Vagina (tissue), 2 donors: ENCODE data around the gene DAB2IP. TPM values are rescaled to one million over a fixed set of nuclear protein-coding genes. Genes with fewer than 3 reads are reported as not detected.

Experiments used
- DNase-seq, 2 donors: peaks; one replicate each; pipeline ENCODE4 v3.0.0-alpha.2; 2017; ENCODE audit errors: extremely low spot score in 2 of 2
- H3K27ac ChIP-seq: fragments of 200-600 bp; sonication (generic); one replicate; pipeline ENCODE4 v1.5.1; 2019
- H3K27me3 ChIP-seq: fragments of 200-600 bp; sonication (generic); one replicate; pipeline ENCODE4 v1.5.1; 2019
- H3K36me3 ChIP-seq, 2 donors: fragments of 200-600 bp; sonication (generic); one replicate each; pipeline ENCODE4 v1.5.1; 2017 to 2019
- H3K4me1 ChIP-seq: fragments of 200-600 bp; sonication (generic); one replicate; pipeline ENCODE4 v1.5.1; 2019
- H3K4me3 ChIP-seq, 2 donors: fragments of 200-600 bp; sonication (generic); 1 replicate in 1 of 2; 2 replicates in 1 of 2; pipeline ENCODE4 v1.5.1; 2016 to 2019
- H3K9me3 ChIP-seq: fragments of 200-600 bp; sonication (generic); one replicate; pipeline ENCODE4 v1.5.1; 2019
- CTCF ChIP-seq, 3 experiments: fragments of 450-650 bp in 2 of 3; fragments of 200-600 bp in 1 of 3; sonication (generic) in 1 of 3; IDR thresholded peaks; one replicate each; pipeline ENCODE4 v1.5.1; 2017 to 2019; ENCODE audit warnings: antibody characterized with exemption in 3 of 3, mild to moderate bottlenecking in 2 of 3, moderate library complexity in 2 of 3
- POLR2A ChIP-seq, 2 donors: fragments of 450-650 bp; IDR thresholded peaks; one replicate each; pipeline ENCODE4 v1.6.1; 2017; ENCODE audit warnings: antibody characterized with exemption in 2 of 2, mild to moderate bottlenecking in 2 of 2, moderate library complexity in 2 of 2
- POLR2AphosphoS5 ChIP-seq, 2 donors: sonication (generic); formaldehyde crosslinking; IDR thresholded peaks; one replicate each; pipeline ENCODE4 v1.9.0; 2017; ENCODE audit warnings: antibody characterized with exemption in 2 of 2, mild to moderate bottlenecking in 2 of 2, low read depth in 1 of 2; ENCODE audit not compliant: insufficient read depth in 1 of 2
- intact Hi-C: fragments of 100-400 bp; cut with DNase I; formaldehyde crosslinking; loops from one replicate; pipeline ENCODE4 v1.15.1; 2023
- total RNA-seq: library from RNA; depleted of rRNA; stranded (reverse); fragments of >200 nt; gene quantifications from one replicate; pipeline ENCODE4 v1.2.3, GENCODE V29; 2016

The DAB2IP gene
- total RNA-seq, 1 donor from 2014 or later: 38.8 TPM

- no peaks in the 10 kb centered on the region for H3K27me3 ChIP-seq
- H3K9me3 ChIP-seq: no peaks in the 10 kb centered on the region
- no peak overlapping the region for H3K4me3 ChIP-seq
- DNase-seq: no peak
- no peak overlapping the region for H3K27ac ChIP-seq
- H3K36me3 ChIP-seq: no peaks in the 10 kb centered on the region
- peaks cover 10% of the 10 kb centered on the region for H3K4me1 ChIP-seq
- intact Hi-C loops: loop anchor here (2.0 to 5.0 kb wide), 2 partner anchors 34 to 141 kb away; partner anchors contain the start of gene DAB2IP
- TF ChIP-seq POLR2AphosphoS5 (IDR thresholded peaks at IDR 0.05; ENCODE audit: insufficient read depth in 1 of 2, low read depth in 1 of 2) (no peak), CTCF (IDR thresholded peaks at IDR 0.05) (no peak), POLR2A (IDR thresholded peaks at IDR 0.05) (no peak)
Observed at GRCh38 chr9:121685795-121686377, 34.5 kb downstream of the DAB2IP start.

GRCh38 chr9:121686930-121687541 is 35.6 kb downstream of the DAB2IP start:
- intact Hi-C loops: loop anchor here (5.0 kb wide), 1 partner anchor 35 kb away; the partner anchor contains the start of gene DAB2IP
- no peaks in the 10 kb centered on the region for H3K27me3 ChIP-seq
- H3K27ac ChIP-seq: no peak overlapping the region
- H3K36me3 ChIP-seq: no peaks in the 10 kb centered on the region
- TF ChIP-seq CTCF (IDR thresholded peaks at IDR 0.05) (peak; percentile 76 to 81 (median 76)), POLR2A (IDR thresholded peaks at IDR 0.05) (no peak), POLR2AphosphoS5 (IDR thresholded peaks at IDR 0.05; ENCODE audit: insufficient read depth in 1 of 2, low read depth in 1 of 2) (no peak)
- H3K4me1 ChIP-seq: peaks cover 13% of the 10 kb centered on the region
- no peak for DNase-seq
- H3K9me3 ChIP-seq: no peaks in the 10 kb centered on the region
- no peak overlapping the region for H3K4me3 ChIP-seq

- no peaks in the 10 kb centered on the region for H3K27me3 ChIP-seq
- DNase-seq: no peak
- H3K4me1 ChIP-seq: peaks cover 25% of the 10 kb centered on the region
- intact Hi-C loops: loop anchor here (5.0 kb wide), 1 partner anchor 36 kb away; the partner anchor contains the start of gene DAB2IP
- H3K9me3 ChIP-seq: no peaks in the 10 kb centered on the region
- H3K27ac ChIP-seq: no peak overlapping the region
- no peak overlapping the region for H3K4me3 ChIP-seq
- TF ChIP-seq CTCF (IDR thresholded peaks at IDR 0.05) (no peak), POLR2AphosphoS5 (IDR thresholded peaks at IDR 0.05; ENCODE audit: insufficient read depth in 1 of 2, low read depth in 1 of 2) (no peak), POLR2A (IDR thresholded peaks at IDR 0.05) (no peak)
- H3K36me3 ChIP-seq: no peaks in the 10 kb centered on the region
Observed at GRCh38 chr9:121688146-121688680, 36.8 kb downstream of the DAB2IP start.

- no peak overlapping the region for H3K4me3 ChIP-seq
- intact Hi-C loops: loop anchor here (5.0 kb wide), 1 partner anchor 36 kb away; the partner anchor contains the start of gene DAB2IP
- TF ChIP-seq CTCF (IDR thresholded peaks at IDR 0.05) (no peak), POLR2AphosphoS5 (IDR thresholded peaks at IDR 0.05; ENCODE audit: insufficient read depth in 1 of 2, low read depth in 1 of 2) (no peak), POLR2A (IDR thresholded peaks at IDR 0.05) (no peak)
- no peaks in the 10 kb centered on the region for H3K36me3 ChIP-seq
- H3K9me3 ChIP-seq: no peaks in the 10 kb centered on the region
- H3K27me3 ChIP-seq: no peaks in the 10 kb centered on the region
- H3K27ac ChIP-seq: no peak overlapping the region
- no peak for DNase-seq
- peaks cover 29% of the 10 kb centered on the region for H3K4me1 ChIP-seq
Observed at GRCh38 chr9:121688681-121689080, 37.2 kb downstream of the DAB2IP start.
